GM10847 (cell line): Measurements from ENCODE around the gene VPS39.

Source experiments
- POLR2A ChIP-seq: IDR thresholded peaks from 2 replicates; pipeline ENCODE4 v1.6.1; 2011; ENCODE audit not compliant: insufficient read length; ENCODE audit errors: extremely low read depth

The VPS39 gene

DNA sequence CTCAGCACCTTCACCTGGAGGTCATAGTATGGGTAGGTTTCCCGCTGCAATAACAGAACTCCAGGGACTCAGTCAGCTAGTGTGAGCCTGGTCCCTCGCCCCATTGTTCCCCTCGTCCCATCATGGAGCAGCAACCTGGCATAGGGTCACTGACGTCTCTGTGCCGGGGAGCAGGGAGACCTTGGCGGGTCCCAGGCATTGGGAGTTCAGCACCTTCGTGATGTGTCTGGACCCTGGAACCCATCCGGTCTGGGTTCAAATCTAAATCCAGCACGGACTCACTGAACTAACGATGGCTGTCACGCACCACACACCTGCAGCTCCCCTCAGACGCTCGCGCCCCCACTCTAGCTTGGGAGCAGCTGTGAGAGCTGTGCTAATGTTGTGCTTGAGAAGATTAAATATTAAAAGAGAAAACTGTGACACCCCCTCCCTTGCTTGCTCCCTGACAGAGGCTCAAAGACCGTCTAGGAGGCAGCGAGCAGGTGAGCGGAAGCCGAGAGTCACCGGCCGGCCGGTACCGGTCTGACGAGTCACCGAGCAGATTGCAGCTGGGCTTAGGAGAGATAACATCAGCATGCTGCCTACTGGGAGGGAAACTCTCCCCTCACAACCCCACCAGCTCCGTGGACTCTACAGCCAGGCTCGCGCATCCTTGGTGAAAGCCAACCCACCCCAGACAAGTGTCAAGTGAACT lies 52.4 kb downstream of the VPS39 start:
- no peak for TF ChIP-seq POLR2A

DNA sequence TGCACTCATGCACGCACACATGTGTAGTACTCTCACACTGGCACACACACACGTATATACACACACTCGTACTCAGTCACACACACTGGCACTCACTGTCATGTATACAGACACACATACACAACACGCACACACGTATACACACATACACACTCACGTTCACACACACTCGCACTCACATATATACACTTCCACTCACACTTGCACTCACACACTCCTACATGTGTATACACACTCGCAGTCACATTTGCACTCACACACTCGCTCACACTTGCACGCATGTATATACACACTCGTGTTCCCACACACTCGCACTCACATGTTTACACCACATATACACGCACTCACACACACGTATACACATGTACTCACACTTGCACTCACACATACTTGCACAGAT lies 53.1 kb downstream of the VPS39 start:
- no peak for TF ChIP-seq POLR2A

DNA sequence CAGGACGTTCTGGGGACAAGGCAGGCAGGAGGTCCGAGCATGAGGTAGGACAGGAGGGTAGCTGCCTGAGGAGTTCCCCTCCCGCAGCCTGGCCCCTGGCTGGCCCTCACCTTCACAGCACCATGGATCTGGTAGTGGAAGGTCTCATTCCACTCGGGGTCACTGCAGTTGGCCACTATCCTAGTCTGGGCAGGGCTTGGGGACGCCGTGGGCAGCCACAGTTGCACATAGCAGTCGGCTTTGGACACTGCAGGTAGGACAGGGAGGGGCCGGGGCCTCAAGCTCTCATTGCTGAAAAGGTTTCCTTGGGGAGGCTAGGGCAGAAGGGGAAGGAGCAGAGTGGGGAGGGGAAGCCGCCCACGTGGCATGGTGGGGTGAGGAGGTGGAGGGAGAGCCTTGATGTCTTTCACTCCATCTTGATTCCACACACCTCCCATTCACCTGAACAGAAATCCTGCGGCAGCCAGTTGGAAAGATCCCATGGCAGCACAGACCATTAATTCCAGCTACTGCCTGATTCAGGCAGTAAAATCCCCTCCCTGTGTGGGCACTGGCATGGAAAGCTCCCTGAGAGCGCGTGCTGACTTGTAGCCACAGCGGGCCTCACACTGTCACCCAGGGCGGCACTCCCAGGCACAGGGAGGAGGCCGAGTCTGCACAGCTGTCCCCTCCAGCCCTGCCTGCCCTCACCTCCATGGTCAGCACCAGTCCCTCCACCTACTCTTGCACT lies 53.7 kb downstream of the VPS39 start:
- no peak for TF ChIP-seq POLR2A

DNA sequence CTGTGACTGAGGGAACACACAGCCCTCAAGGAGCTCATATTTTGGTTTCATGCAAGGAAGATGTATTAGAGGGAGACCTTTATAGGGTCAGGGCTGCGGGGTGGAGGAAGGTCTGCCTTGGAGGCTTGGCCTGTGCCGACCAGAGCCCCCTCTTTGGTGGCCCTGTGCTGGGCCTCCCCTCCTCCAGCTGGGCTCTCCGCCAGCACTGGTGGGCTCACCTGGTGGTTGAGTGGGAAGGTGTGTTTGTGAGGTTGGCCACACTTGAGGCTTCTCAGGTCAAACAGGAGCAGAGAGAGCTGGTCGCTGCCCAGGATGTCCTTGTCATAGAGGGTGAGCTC lies 54.3 kb downstream of the VPS39 start:
- no peak for TF ChIP-seq POLR2A

- no peak for TF ChIP-seq POLR2A
Observed at GRCh38 chr15:42152921-42153698, 55.0 kb downstream of the VPS39 start.

DNA sequence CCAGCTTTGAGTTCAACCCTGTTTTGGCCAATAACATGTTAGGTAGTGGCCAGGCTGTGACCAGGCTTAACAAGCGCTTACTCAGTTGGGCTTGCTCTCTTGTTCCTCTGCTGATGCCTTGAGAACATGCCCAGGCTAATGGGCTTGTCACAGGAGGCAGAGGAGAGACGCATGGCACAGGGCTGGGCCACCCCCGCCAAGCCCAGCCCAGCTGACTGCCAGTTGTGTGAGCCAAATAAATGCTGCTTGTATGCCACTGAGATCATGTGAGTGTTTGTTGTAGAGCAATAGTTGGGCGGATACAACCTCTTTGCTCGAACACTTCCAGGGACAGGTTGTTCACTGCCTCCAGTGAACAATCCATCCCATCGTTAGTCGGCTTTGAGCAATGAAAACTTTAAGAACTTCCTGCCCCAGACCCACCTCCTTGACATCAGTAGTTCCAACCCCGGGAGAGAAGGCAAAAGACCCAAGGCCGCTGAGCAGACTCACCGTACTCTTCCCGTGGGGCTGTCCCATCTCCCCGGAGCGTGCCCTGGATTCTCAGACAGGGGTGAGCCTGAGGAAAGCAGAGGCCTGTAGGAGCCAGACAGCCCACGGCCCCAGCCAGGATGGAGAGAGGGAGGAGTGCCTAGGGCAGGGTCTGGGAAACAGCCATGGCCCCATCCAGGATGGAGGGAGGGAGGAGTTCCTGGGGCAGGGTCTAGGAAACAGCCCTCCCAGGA lies 55.7 kb downstream of the VPS39 start:
- TF ChIP-seq POLR2A: no peak

GRCh38 chr15:42151736-42152135 lies 56.4 kb downstream of the VPS39 start:
- no peak for TF ChIP-seq POLR2A

DNA sequence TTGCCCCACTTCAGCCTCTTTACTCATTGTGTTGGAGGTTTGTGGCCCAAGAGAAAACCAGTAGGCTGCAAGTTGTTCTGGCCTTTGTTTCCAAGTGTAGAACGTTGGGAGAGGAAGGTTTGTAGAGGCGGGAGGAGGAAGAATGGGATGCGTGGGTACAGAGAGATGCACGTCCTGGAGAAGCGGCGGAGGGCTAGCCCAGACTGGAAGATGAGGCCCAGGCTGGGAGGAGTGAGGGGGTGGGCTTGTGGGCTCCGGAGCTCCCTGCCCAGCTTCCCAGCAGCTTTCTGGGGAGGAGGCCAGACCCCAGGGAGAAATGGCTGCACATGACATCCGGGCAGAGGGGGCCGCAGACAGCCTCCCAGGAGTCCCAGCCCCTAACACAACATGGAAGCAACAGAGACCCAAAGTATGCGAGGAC lies 57.0 kb downstream of the VPS39 start:
- no peak for TF ChIP-seq POLR2A

DNA sequence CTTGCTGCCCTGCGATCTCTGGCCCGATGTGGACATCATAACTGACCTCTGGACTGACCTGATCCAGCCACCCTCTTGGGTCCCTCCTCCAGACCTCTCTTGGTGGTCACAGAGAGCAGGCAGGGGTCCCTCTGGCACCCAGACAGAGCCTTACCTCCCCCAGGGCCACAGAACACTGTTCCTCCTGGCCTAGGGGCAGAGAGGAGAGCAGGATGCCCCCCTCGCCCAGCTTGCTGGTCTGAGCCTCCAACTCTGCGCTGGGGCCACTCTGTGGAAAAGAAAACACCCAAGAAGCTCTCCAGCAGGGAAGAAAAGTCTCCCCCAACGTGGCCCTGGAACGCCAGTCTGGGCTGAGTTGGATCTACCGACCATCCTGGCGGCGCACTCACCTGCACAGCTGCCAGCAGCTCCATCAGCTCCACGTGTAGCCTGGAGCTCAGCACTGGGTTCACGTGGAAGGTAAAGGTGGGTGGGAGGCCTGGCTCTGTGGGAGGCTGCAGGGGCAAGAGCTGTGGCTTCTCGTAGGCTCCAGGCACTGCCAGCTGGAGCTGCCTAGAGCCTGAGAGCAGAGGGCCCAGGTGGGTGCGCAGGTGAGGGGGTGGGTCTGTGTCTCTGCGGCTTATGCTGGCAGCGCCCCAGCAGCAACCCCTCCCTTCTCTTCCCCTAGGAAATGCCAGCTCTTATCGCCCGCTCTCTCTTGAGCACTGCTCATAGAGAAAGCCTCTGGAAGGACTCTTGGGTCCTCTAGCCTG lies 57.7 kb downstream of the VPS39 start:
- no peak for TF ChIP-seq POLR2A

DNA sequence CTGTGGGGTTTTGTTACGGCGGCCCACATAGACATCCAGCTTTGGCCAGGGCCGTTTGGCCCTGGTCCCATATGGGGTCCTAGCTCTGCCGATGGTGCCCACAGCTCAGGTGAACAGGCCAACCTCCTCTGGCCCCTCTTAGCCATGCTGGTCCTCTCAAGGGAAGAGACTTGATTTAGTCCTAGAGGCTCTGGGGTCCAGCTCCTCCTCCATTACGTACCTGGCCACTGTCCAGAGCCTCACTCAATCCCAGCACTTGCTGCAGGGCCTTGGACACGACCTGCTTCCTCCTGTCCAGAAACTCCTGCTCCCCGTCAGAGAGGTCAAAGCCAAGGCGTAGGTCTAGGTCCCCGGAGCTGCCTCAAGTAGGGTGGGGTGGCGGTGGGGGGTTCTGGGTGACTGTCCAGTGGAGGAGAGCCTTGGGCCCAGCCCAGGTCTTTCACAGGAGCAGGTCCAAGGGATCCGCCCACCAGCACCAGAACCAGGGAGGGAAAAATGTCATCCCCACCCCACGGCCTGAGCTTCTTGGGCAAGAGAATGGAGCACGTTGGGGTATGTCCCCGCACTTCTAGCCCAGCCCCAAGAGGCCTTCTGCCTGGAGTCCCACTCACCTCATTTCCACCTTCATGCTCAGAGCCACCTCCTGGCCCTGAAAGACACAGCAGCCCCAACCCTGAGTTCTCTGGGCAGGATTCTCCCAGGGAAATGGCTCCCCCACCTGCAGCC lies 58.4 kb downstream of the VPS39 start:
- TF ChIP-seq POLR2A: no peak

- no peak for TF ChIP-seq POLR2A
Observed at GRCh38 chr15:42148808-42149492, 59.2 kb downstream of the VPS39 start.

- no peak for TF ChIP-seq POLR2A
Observed at GRCh38 chr15:42147431-42147735, 60.7 kb downstream of the VPS39 start.

GRCh38 chr15:42146551-42147430 lies 61.3 kb downstream of the VPS39 start:
- TF ChIP-seq POLR2A: no peak
